GM20000 (cell line): ENCODE measurements around the gene PANX3.

Experiments
- DNase-seq: peaks from one replicate; pipeline ENCODE4 v3.0.0; 2012; ENCODE audit warnings: low spot score
- TF ChIP-seq, protein P1 (sequence below): IDR thresholded peaks from 2 replicates; pipeline ENCODE4 v1.5.1; 2012; ENCODE audit warnings: mild to moderate bottlenecking, control low read depth; ENCODE audit errors: extremely low read depth, missing control alignments

Gene PANX3

DNA sequence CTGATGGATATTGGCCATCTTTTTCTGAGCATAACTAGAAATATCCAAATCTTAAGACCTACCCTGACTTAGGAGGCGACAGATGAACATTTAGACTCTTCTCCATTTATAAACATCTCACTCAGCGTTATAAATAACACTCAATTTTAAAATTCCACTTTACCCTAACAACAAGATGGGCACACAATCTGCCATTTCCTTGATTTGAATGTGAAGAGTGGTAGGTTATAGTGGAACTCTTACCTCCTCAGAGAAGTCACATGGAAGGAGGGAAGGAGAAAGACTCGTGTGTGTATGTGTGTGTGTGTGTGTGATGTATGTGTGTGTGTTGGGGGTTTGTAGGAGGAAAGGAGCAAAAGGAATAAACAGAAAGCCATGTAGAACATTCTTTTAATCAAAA lies 47.3 kb downstream of the PANX3 start:
- DNase-seq = no peak
- TF ChIP-seq, protein P1, sequence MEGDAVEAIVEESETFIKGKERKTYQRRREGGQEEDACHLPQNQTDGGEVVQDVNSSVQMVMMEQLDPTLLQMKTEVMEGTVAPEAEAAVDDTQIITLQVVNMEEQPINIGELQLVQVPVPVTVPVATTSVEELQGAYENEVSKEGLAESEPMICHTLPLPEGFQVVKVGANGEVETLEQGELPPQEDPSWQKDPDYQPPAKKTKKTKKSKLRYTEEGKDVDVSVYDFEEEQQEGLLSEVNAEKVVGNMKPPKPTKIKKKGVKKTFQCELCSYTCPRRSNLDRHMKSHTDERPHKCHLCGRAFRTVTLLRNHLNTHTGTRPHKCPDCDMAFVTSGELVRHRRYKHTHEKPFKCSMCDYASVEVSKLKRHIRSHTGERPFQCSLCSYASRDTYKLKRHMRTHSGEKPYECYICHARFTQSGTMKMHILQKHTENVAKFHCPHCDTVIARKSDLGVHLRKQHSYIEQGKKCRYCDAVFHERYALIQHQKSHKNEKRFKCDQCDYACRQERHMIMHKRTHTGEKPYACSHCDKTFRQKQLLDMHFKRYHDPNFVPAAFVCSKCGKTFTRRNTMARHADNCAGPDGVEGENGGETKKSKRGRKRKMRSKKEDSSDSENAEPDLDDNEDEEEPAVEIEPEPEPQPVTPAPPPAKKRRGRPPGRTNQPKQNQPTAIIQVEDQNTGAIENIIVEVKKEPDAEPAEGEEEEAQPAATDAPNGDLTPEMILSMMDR = no peak

DNA sequence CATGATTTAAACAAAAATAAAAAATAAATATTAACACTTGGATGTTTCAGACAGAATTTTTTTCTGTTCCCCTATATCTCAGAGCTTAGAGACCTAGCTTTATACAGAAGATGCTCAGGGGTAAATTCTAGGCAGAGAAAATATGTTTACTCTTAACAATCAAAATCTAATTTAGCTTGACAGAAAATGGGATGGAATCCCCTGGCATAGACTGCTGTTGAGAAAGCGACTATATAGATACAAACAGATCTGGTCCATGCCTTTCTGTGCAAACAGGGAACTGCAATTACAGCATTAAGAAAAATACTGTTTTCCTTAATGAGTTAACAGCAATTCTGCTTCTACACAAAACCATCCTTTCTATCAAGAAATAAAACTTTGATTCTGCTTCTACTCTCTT lies 47.8 kb downstream of the PANX3 start:
- no peak for DNase-seq
- TF ChIP-seq, protein P1 = no peak

- no peak for DNase-seq
- TF ChIP-seq, protein P1 = no peak
Observed at GRCh38 chr11:124661553-124661952, 50.3 kb downstream of the PANX3 start.

DNA sequence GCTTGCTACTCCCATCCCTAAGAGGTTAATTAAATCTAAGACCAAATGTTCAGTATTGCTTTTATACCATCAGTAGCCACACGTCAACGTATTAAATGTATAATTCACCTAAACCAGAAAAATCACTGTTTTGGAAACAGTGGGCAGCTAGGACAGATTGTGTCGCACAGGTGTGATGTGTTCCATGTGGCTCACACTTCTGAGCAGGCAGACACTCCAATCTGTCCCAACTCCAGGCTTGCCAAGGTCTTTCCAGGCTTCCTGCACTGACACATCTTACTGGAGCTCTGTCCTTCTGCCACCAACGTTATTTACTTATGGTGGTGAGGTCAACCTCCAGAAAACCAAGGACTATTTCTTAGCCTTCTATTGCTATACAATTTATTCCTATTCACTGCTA lies 50.9 kb downstream of the PANX3 start:
- DNase-seq = no peak
- TF ChIP-seq, protein P1 = no peak

DNA sequence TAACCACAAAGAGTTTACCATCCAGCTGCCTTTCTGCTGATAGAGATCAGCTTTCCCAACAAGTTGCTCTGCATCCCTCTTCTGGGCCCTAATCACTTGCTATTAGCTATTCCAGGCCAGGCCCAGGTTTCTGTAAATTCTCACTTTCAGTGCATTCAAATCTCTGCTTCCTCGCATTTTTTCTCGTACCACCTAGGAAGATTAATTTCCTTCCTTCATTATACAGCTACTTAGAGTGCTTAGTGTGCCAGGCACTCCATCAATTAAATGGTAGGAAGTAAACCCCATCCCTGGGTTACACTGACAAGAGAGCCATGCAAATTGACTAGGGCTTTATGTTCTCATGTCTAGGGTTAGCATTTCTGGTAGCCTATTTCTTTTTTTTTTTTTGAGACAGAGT lies 52.6 kb downstream of the PANX3 start:
- TF ChIP-seq, protein P1 = no peak
- no peak for DNase-seq

- DNase-seq = no peak
- TF ChIP-seq, protein P1 = no peak
Observed at GRCh38 chr11:124667601-124668000, 56.4 kb downstream of the PANX3 start.

DNA sequence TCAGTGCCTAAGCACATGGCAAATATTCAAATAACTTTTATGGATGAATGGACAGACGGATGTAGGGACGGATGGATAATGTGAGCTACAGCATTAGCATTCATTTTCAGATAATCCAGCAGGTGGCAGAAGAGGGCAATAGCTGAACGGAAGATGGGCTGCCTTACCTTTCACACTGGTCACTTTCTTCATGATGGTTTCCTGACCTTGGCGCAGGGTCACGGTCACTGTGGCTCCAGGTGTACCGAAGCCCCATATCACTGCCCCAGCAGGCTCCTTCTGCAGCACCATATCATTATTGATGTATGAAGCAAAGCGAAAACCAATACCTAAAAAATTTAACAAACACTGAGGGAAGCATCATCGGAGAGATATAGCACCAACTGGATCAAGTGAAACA lies 58.0 kb downstream of the PANX3 start:
- DNase-seq = peak; percentile 73
- TF ChIP-seq, protein P1 = peak; percentile 75
